Prostate gland (tissue), 2 donors: ENCODE measurements around the gene RARA.

Experiments used
- POLR2A ChIP-seq: fragments of 450-650 bp; IDR thresholded peaks from one replicate; pipeline ENCODE4 v1.6.1; 2016; ENCODE audit warnings: antibody characterized with exemption, mild to moderate bottlenecking
- POLR2AphosphoS5 ChIP-seq: sonication (generic); formaldehyde crosslinking; IDR thresholded peaks from one replicate; pipeline ENCODE4 v1.6.1; 2017; ENCODE audit warnings: antibody characterized with exemption
- TF ChIP-seq, protein P1 (sequence below), 4 experiments: fragments of 200-600 bp in 2 of 4; fragments of 450-650 bp in 2 of 4; sonication (generic) in 2 of 4; IDR thresholded peaks; 1 replicate in 3 of 4; 2 replicates in 1 of 4; pipeline ENCODE4 v1.5.1; 2016 to 2019; ENCODE audit warnings: antibody characterized with exemption in 4 of 4, mild to moderate bottlenecking in 2 of 4, moderate library complexity in 2 of 4

DNA sequence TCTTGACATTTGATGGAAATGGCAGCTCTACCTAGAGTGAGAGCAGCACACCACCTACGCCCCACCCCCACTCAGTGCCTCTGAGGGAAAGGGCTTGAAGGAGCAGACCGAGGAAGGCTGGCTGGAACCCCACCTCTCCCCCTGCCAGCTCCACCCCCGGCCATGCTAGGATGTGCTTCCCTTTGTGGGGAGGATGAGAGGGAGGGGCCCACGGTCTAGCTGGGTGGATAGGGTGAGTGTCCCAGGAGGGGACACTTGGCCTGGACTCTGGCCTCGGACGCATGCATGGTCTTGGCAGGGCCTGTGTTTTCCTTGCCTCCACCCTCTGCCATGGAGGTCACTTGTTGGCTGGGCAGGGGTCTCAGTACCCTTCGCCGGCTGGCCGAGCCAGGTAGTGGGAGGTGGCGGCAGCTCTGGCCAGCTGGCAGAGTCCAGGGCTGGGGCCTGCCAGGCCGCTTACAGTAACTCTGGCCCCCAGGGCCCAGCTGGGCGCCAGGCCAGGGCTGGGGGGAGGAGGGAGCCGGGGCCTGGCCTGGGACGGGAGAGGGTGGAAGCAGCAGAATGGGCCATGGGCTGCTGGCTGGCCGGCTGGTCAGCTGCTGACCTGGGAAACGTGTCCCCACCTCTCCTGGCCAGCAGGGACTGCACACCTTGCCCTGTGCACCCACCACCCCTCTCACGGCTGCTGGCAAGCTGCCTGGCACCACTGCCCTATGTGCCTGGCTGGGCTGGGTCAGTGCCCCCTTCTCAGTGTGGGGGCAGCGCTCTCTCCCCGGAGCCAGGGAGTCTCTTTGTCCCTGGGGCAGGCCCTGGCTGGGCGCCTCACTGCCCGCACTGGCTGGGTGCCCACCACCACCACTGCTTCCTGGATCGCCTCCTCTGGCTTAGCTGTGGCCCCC is 23.0 kb downstream of the RARA start:
- TF ChIP-seq, protein P1, sequence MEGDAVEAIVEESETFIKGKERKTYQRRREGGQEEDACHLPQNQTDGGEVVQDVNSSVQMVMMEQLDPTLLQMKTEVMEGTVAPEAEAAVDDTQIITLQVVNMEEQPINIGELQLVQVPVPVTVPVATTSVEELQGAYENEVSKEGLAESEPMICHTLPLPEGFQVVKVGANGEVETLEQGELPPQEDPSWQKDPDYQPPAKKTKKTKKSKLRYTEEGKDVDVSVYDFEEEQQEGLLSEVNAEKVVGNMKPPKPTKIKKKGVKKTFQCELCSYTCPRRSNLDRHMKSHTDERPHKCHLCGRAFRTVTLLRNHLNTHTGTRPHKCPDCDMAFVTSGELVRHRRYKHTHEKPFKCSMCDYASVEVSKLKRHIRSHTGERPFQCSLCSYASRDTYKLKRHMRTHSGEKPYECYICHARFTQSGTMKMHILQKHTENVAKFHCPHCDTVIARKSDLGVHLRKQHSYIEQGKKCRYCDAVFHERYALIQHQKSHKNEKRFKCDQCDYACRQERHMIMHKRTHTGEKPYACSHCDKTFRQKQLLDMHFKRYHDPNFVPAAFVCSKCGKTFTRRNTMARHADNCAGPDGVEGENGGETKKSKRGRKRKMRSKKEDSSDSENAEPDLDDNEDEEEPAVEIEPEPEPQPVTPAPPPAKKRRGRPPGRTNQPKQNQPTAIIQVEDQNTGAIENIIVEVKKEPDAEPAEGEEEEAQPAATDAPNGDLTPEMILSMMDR (IDR thresholded peaks at IDR 0.05) = no peak
- TF ChIP-seq POLR2AphosphoS5 (peak; percentile 81), POLR2A (no peak)
